Activated T-cell treated with anti-CD3 and anti-CD28 coated beads, Interleukin-2, amount 50 U/mL, for 72 hours (primary cell): ENCODE measurements around the gene RRM2. TPM values are rescaled to one million over a fixed set of nuclear protein-coding genes. Genes with fewer than 3 reads are reported as not detected.
"Not testable (repeated sequence)": the region's sequence is repeated elsewhere in the genome, so short reads cannot be mapped to it uniquely, and the experiment has no call there.

ENCODE experiments used
- ATAC-seq, 2 donors: fragments of 150-1000 bp; cut with Tn5 transposase; replicated peaks in 1 of 2; 2 replicates each; pipeline ENCODE4 v1.10.0; 2021; ENCODE audit warnings: moderate library complexity in 2 of 2, mild to moderate bottlenecking in 1 of 2
- DNase-seq, 2 donors: peaks; one replicate each; pipeline ENCODE4 v3.0.0; 2021 to 2022; ENCODE audit warnings: mixed read lengths in 1 of 2
- H3K27ac Mint-ChIP-seq: one replicate; pipeline ENCODE4 v1.8.0; 2022; ENCODE audit warnings: mild to moderate bottlenecking, moderate library complexity, mixed read lengths
- H3K27me3 Mint-ChIP-seq: one replicate; pipeline ENCODE4 v1.8.0; 2022; ENCODE audit warnings: low read depth, mixed read lengths
- H3K36me3 Mint-ChIP-seq, 2 donors: one replicate each; pipeline ENCODE4 v1.8.0; 2022; ENCODE audit warnings: mixed read lengths in 2 of 2, mild to moderate bottlenecking in 1 of 2; ENCODE audit not compliant: insufficient read depth in 2 of 2
- H3K4me1 Mint-ChIP-seq: one replicate; pipeline ENCODE4 v1.8.0; 2022; ENCODE audit warnings: low read depth, mixed read lengths
- H3K4me3 Mint-ChIP-seq, 2 donors: one replicate each; pipeline ENCODE4 v1.8.0; 2022; ENCODE audit warnings: mild to moderate bottlenecking in 2 of 2, mixed read lengths in 2 of 2, moderate library complexity in 2 of 2
- H3K9me3 Mint-ChIP-seq, 2 donors: one replicate each; pipeline ENCODE4 v1.8.0; 2022; ENCODE audit warnings: mixed read lengths in 2 of 2
- total RNA-seq, 2 donors: library from RNA; stranded (reverse); gene quantifications; one replicate each; pipeline ENCODE4 v1.2.3, GENCODE V29; 2022

RRM2 gene
- total RNA-seq, 2 donors from 2014 or later = 222 to 233 TPM

GRCh38 chr2:10096641-10097040 is 25.9 kb upstream of the RRM2 start:
- ATAC-seq = no peak
- H3K27ac Mint-ChIP-seq = no peak overlapping the region

GRCh38 chr2:10097352-10098148 is 25.0 kb upstream of the RRM2 start:
- Mint-ChIP-seq H3K9me3 (no peaks in the 10 kb centered on the region), H3K4me3 (no peak overlapping the region), H3K27me3 (peaks cover 45% of the 10 kb centered on the region), H3K36me3 (peaks cover 1 to 3% of the 10 kb centered on the region in 2 donors), H3K4me1 (peaks cover 1% of the 10 kb centered on the region), H3K27ac (no peak overlapping the region)
- DNase-seq (peak; percentile 38 to 48), ATAC-seq (peak; percentile 66)

More at GRCh38 chr2:10096641-10097040, 25.9 kb upstream of the RRM2 start:
- H3K9me3 Mint-ChIP-seq = peaks cover 4 to 6% of the 10 kb centered on the region in 2 donors
- H3K4me3 Mint-ChIP-seq = no peak overlapping the region
- H3K4me1 Mint-ChIP-seq = peaks cover 6% of the 10 kb centered on the region
- H3K27me3 Mint-ChIP-seq = peaks cover 50% of the 10 kb centered on the region
- no peak for DNase-seq
- peaks cover 8 to 9% of the 10 kb centered on the region in 2 donors for H3K36me3 Mint-ChIP-seq

GRCh38 chr2:10101491-10101890 is 21.0 kb upstream of the RRM2 start:
- Mint-ChIP-seq H3K36me3 (no peaks in the 10 kb centered on the region), H3K4me1 (no peaks in the 10 kb centered on the region)

GRCh38 chr2:10103179-10103578 is 19.4 kb upstream of the RRM2 start:
- H3K4me3 Mint-ChIP-seq = no peak overlapping the region
- H3K27ac Mint-ChIP-seq = no peak overlapping the region
- no peaks in the 10 kb centered on the region for H3K9me3 Mint-ChIP-seq

More at GRCh38 chr2:10101491-10101890, 21.0 kb upstream of the RRM2 start:
- H3K9me3 Mint-ChIP-seq = no peaks in the 10 kb centered on the region
- no peak overlapping the region for H3K27ac Mint-ChIP-seq
- ATAC-seq (no peak), DNase-seq (no peak)
- H3K4me3 Mint-ChIP-seq = no peak overlapping the region
- peaks cover 21% of the 10 kb centered on the region for H3K27me3 Mint-ChIP-seq

GRCh38 chr2:10104906-10105305 is 17.6 kb upstream of the RRM2 start:
- peaks cover 15% of the 10 kb centered on the region for H3K27me3 Mint-ChIP-seq
- not testable (repeated sequence) for DNase-seq, ATAC-seq, H3K9me3 Mint-ChIP-seq, H3K4me3 Mint-ChIP-seq, H3K36me3 Mint-ChIP-seq, H3K27ac Mint-ChIP-seq
- H3K4me1 Mint-ChIP-seq = peaks cover 12% of the 10 kb centered on the region

More at GRCh38 chr2:10103179-10103578, 19.4 kb upstream of the RRM2 start:
- DNase-seq = no peak
- Mint-ChIP-seq H3K27me3 (peaks cover 9% of the 10 kb centered on the region), H3K36me3 (peaks cover 4 to 5% of the 10 kb centered on the region in 2 donors), H3K4me1 (no peaks in the 10 kb centered on the region)
- no peak for ATAC-seq

GRCh38 chr2:10109311-10109710 is 13.2 kb upstream of the RRM2 start:
- Mint-ChIP-seq H3K9me3 (no peaks in the 10 kb centered on the region), H3K27ac (no peak overlapping the region), H3K27me3 (peaks cover 7% of the 10 kb centered on the region), H3K4me3 (no peak overlapping the region), H3K36me3 (peaks cover 4 to 5% of the 10 kb centered on the region in 2 donors), H3K4me1 (peaks cover 12% of the 10 kb centered on the region)
- ATAC-seq (no peak), DNase-seq (no peak)

GRCh38 chr2:10119027-10119325 is 3.6 kb upstream of the RRM2 start:
- Mint-ChIP-seq H3K36me3 (peaks cover 5 to 12% of the 10 kb centered on the region in 2 donors), H3K4me3 (peak overlapping the region in 1 of 2 donors; percentile 57), H3K4me1 (peaks cover 34% of the 10 kb centered on the region), H3K27me3 (no peaks in the 10 kb centered on the region), H3K9me3 (no peaks in the 10 kb centered on the region), H3K27ac (no peak overlapping the region)
- ATAC-seq = no peak
- no peak for DNase-seq

- peak overlapping the region; percentile 81 for H3K27ac Mint-ChIP-seq
- no peaks in the 10 kb centered on the region for H3K9me3 Mint-ChIP-seq
- no peak for ATAC-seq
- peaks cover 8 to 18% of the 10 kb centered on the region in 2 donors for H3K36me3 Mint-ChIP-seq
- H3K4me1 Mint-ChIP-seq = peaks cover 41% of the 10 kb centered on the region
- DNase-seq = no peak
- no peaks in the 10 kb centered on the region for H3K27me3 Mint-ChIP-seq
- peak overlapping the region; percentile 92 to 94 for H3K4me3 Mint-ChIP-seq
Measured at GRCh38 chr2:10119601-10120157, 2.9 kb upstream of the RRM2 start.

GRCh38 chr2:10120158-10120876 is 2.2 kb upstream of the RRM2 start:
- no peaks in the 10 kb centered on the region for H3K27me3 Mint-ChIP-seq
- ATAC-seq = peak; percentile 62 to 63
- H3K4me1 Mint-ChIP-seq = peaks cover 47% of the 10 kb centered on the region

GRCh38 chr2:10120877-10121574 is 1.5 kb upstream of the RRM2 start:
- Mint-ChIP-seq H3K27me3 (no peaks in the 10 kb centered on the region), H3K36me3 (peaks cover 17 to 30% of the 10 kb centered on the region in 2 donors)

More at GRCh38 chr2:10120158-10120876, 2.2 kb upstream of the RRM2 start:
- peak; percentile 95 to 96 for DNase-seq
- H3K27ac Mint-ChIP-seq = peak overlapping the region; percentile 96
- H3K9me3 Mint-ChIP-seq = no peaks in the 10 kb centered on the region
- peak overlapping the region; percentile 92 to 94 for H3K4me3 Mint-ChIP-seq
- peaks cover 12 to 24% of the 10 kb centered on the region in 2 donors for H3K36me3 Mint-ChIP-seq

GRCh38 chr2:10123281-10123680 is 742 bp downstream of the RRM2 start:
- H3K36me3 Mint-ChIP-seq = peaks cover 23 to 42% of the 10 kb centered on the region in 2 donors
- H3K4me3 Mint-ChIP-seq = peak overlapping the region; percentile 86 to 93
- DNase-seq (peak in 1 of 2 donors; percentile 35), ATAC-seq (no peak)
- peaks cover 63% of the 10 kb centered on the region for H3K4me1 Mint-ChIP-seq
- peak overlapping the region; percentile 94 for H3K27ac Mint-ChIP-seq
- H3K27me3 Mint-ChIP-seq = no peaks in the 10 kb centered on the region
- H3K9me3 Mint-ChIP-seq = no peaks in the 10 kb centered on the region

More at GRCh38 chr2:10120877-10121574, 1.5 kb upstream of the RRM2 start:
- Mint-ChIP-seq H3K27ac (peak overlapping the region; percentile 96), H3K9me3 (no peaks in the 10 kb centered on the region), H3K4me1 (peaks cover 53% of the 10 kb centered on the region), H3K4me3 (peak overlapping the region; percentile 92 to 94)
- no peak for ATAC-seq
- no peak for DNase-seq

- DNase-seq (peak; percentile 47 to 54), ATAC-seq (no peak)
- no peaks in the 10 kb centered on the region for H3K27me3 Mint-ChIP-seq
- peak overlapping the region; percentile 94 for H3K27ac Mint-ChIP-seq
- H3K4me3 Mint-ChIP-seq = peak overlapping the region; percentile 86 to 93
- peaks cover 32 to 54% of the 10 kb centered on the region in 2 donors for H3K36me3 Mint-ChIP-seq
- H3K9me3 Mint-ChIP-seq = no peaks in the 10 kb centered on the region
- H3K4me1 Mint-ChIP-seq = peaks cover 65% of the 10 kb centered on the region
Measured at GRCh38 chr2:10124538-10125045, 2.1 kb downstream of the RRM2 start.
